EL (cell line): ENCODE results near the gene TMPRSS11D.

ENCODE experiments used
- DNase-seq: peaks from one replicate; pipeline ENCODE4 v3.0.0-alpha.2; 2016

TMPRSS11D gene

GRCh38 chr4:67883902-67884301, at the start of gene TMPRSS11D:
Gene TMPRSS11D, minus strand, starts transcription at chr4:67884002. Its CDS starts 69 bp downstream, at chr4:67883933.
- no peak for DNase-seq

- DNase-seq, result no peak
These were observed 49.2 kb upstream of the TMPRSS11D start for GRCh38 chr4:67933038-67933437.

- no peak for DNase-seq
These were observed 47.5 kb upstream of the TMPRSS11D start for GRCh38 chr4:67931256-67931655.

GRCh38 chr4:67929426-67929825, 45.6 kb upstream of the TMPRSS11D start:
- DNase-seq, result peak; percentile 8

GRCh38 chr4:67928546-67928945, 44.7 kb upstream of the TMPRSS11D start:
- DNase-seq, result no peak

- DNase-seq, result no peak
These were observed 43.4 kb upstream of the TMPRSS11D start for GRCh38 chr4:67927251-67927650.

GRCh38 chr4:67926485-67926884, 42.7 kb upstream of the TMPRSS11D start:
- no peak for DNase-seq

GRCh38 chr4:67922697-67923096, 38.9 kb upstream of the TMPRSS11D start:
- no peak for DNase-seq

GRCh38 chr4:67918428-67918827, 34.6 kb upstream of the TMPRSS11D start:
- no peak for DNase-seq

- DNase-seq, result no peak
These were observed 31.7 kb upstream of the TMPRSS11D start for GRCh38 chr4:67915400-67915966.

- no peak for DNase-seq
These were observed 28.3 kb upstream of the TMPRSS11D start for GRCh38 chr4:67912080-67912479.

GRCh38 chr4:67911638-67912037, 27.8 kb upstream of the TMPRSS11D start:
- no peak for DNase-seq

- no peak for DNase-seq
These were observed 27.3 kb upstream of the TMPRSS11D start for GRCh38 chr4:67911141-67911540.

GRCh38 chr4:67910585-67910905, 26.7 kb upstream of the TMPRSS11D start:
- no peak for DNase-seq

GRCh38 chr4:67909905-67910584, 26.2 kb upstream of the TMPRSS11D start:
- peak; percentile 23 for DNase-seq

- DNase-seq, result no peak
These were observed 23.8 kb upstream of the TMPRSS11D start for GRCh38 chr4:67907650-67908049.

- DNase-seq, result no peak
These were observed 15.3 kb upstream of the TMPRSS11D start for GRCh38 chr4:67899096-67899495.

GRCh38 chr4:67897686-67898085, 13.9 kb upstream of the TMPRSS11D start:
- no peak for DNase-seq

- DNase-seq, result no peak
These were observed 12.7 kb upstream of the TMPRSS11D start for GRCh38 chr4:67896421-67897065.

GRCh38 chr4:67894659-67895058, 10.9 kb upstream of the TMPRSS11D start:
- DNase-seq, result no peak

GRCh38 chr4:67892905-67893304, 9.1 kb upstream of the TMPRSS11D start:
- DNase-seq, result no peak

GRCh38 chr4:67892253-67892652, 8.5 kb upstream of the TMPRSS11D start:
- no peak for DNase-seq

- DNase-seq, result no peak
These were observed 7.8 kb upstream of the TMPRSS11D start for GRCh38 chr4:67891645-67892044.

GRCh38 chr4:67886281-67886680, 2.5 kb upstream of the TMPRSS11D start:
- DNase-seq, result peak; percentile 31

- DNase-seq, result peak; percentile 96
These were observed 2.0 kb upstream of the TMPRSS11D start for GRCh38 chr4:67885762-67886161.
